Neural crest cell (in vitro differentiated cells): Measurements from ENCODE around the gene CPLX4. TPM values are rescaled to one million over a fixed set of nuclear protein-coding genes. Genes with fewer than 3 reads are reported as not detected.
A peak's percentile ranks its signal among the peaks of the same experiment; 100 is the strongest.

Experiments
- DNase-seq: peaks from one replicate; pipeline ENCODE4 v3.0.0; 2021; ENCODE audit warnings: low read depth, mixed read lengths, low spot score
- H3K27ac Mint-ChIP-seq: one replicate; pipeline ENCODE4 v1.8.0; 2021; ENCODE audit warnings: mild to moderate bottlenecking, mixed read lengths; ENCODE audit not compliant: unreplicated experiment
- H3K27me3 Mint-ChIP-seq: 2 replicates; pipeline ENCODE4 v1.8.0; 2021; ENCODE audit warnings: low read depth, mild to moderate bottlenecking, mixed read lengths
- H3K36me3 Mint-ChIP-seq: 2 replicates; pipeline ENCODE4 v1.8.0; 2021; ENCODE audit warnings: low read depth, mild to moderate bottlenecking, mixed read lengths
- H3K4me1 Mint-ChIP-seq: 2 replicates; pipeline ENCODE4 v1.8.0; 2021; ENCODE audit warnings: mixed read lengths
- H3K4me3 Mint-ChIP-seq: one replicate; pipeline ENCODE4 v1.8.0; 2021; ENCODE audit warnings: mild to moderate bottlenecking, mixed read lengths
- H3K9me3 Mint-ChIP-seq: 2 replicates; pipeline ENCODE4 v1.8.0; 2021; ENCODE audit warnings: mixed read lengths
- total RNA-seq: library from RNA; stranded (reverse); gene quantifications from 2 replicates; pipeline ENCODE4 v1.2.1, GENCODE V29; 2021
- TF ChIP-seq, protein P1 (sequence below): fragments of 200-600 bp; sonication (generic); conservative IDR thresholded peaks from 2 replicates; pipeline ENCODE4 v1.5.0; 2021; ENCODE audit warnings: antibody characterized with exemption, mild to moderate bottlenecking

The CPLX4 gene
- total RNA-seq, 1 donor from 2014 or later, result not detected

DNA sequence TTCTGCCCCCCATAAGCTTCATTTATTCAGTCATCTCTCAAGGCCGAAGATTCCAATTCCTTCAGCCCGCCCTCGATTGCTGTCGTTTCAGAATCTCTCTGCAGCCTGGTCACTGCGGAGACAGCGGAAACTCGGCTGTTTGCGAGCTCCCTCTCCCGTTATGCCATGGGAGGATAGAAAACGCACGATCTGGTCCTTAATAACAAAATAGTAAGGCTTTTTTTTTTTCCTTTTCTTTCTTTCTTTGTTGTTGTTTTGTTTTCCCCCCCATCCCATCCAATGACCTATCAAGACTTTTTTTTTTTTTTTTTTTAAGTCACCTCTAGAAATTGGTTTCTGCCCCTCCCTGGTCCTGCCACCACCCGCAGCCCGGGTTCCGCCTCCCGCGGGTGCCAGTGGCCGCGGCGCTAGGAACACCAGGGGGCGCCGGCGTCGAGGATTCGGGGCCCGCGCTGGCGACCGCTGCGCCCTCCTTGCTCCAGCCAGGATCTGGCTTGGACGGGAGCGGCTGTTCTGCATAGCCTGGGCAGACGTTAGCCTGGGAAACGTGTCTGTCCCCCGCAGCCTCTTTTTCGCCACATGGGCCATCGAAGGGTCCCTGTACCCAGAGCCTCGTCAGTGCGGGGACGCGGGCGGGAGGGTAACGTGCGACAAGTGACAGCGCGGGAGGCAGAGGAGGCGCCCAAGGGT is 10.1 kb downstream of the CPLX4 start:
- H3K4me3 Mint-ChIP-seq, result peak overlapping the region; percentile 18
- H3K27me3 Mint-ChIP-seq, result peaks cover 72% of the 10 kb centered on the region
- H3K4me1 Mint-ChIP-seq, result peaks cover 4% of the 10 kb centered on the region
- no peaks in the 10 kb centered on the region for H3K36me3 Mint-ChIP-seq
- TF ChIP-seq, protein P1, sequence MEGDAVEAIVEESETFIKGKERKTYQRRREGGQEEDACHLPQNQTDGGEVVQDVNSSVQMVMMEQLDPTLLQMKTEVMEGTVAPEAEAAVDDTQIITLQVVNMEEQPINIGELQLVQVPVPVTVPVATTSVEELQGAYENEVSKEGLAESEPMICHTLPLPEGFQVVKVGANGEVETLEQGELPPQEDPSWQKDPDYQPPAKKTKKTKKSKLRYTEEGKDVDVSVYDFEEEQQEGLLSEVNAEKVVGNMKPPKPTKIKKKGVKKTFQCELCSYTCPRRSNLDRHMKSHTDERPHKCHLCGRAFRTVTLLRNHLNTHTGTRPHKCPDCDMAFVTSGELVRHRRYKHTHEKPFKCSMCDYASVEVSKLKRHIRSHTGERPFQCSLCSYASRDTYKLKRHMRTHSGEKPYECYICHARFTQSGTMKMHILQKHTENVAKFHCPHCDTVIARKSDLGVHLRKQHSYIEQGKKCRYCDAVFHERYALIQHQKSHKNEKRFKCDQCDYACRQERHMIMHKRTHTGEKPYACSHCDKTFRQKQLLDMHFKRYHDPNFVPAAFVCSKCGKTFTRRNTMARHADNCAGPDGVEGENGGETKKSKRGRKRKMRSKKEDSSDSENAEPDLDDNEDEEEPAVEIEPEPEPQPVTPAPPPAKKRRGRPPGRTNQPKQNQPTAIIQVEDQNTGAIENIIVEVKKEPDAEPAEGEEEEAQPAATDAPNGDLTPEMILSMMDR, result peak; percentile 89
- H3K9me3 Mint-ChIP-seq, result no peaks in the 10 kb centered on the region
- H3K27ac Mint-ChIP-seq, result no peak overlapping the region
- peak; percentile 85 for DNase-seq

DNA sequence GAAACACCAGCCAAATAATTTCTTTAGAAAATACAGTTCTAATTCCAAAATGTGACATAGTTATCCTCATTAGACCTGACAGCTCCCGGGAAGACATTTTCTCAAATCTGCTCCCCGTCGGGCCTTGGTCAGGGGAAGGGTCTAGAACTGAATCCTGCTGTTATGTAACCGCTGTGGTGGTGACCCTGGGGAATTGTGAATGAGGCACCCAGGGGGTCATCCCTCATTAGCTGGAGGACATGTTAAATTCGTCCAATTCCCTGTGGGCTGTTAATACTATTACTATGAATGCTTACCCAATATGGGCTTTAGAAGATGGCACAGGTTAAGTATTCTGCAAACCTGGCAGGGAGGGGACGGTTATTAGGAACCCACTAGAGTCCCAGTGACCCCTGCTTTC is 11.8 kb downstream of the CPLX4 start:
- H3K27me3 Mint-ChIP-seq, result peaks cover 71% of the 10 kb centered on the region
- TF ChIP-seq, protein P1, result no peak
- H3K4me3 Mint-ChIP-seq, result no peak overlapping the region

DNA sequence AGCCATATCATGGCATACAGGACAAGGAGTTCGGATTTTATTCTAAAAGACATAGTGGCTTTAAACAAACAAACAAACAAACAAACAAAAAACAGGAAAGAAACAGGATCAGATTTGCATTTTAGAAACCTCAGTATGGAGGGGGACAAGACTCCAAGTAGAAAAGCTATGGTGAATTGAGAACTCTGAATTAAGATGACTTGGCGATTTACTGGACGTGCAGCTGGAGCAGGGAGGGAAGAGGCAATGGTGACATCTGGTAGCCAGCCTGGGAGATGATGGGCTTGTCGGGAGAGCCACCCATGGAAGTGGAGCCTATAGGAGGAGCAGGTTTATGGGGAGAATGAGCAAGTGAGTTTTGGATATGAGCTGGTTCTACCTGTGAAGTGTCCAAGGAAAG is 13.2 kb downstream of the CPLX4 start:
- Mint-ChIP-seq H3K4me1 (peaks cover 12% of the 10 kb centered on the region), H3K9me3 (no peaks in the 10 kb centered on the region), H3K27ac (no peak overlapping the region), H3K4me3 (no peak overlapping the region), H3K27me3 (peaks cover 62% of the 10 kb centered on the region), H3K36me3 (no peaks in the 10 kb centered on the region)
- no peak for DNase-seq
- TF ChIP-seq, protein P1, result no peak

More for the DNA sequence above, 11.8 kb downstream of the CPLX4 start:
- Mint-ChIP-seq H3K4me1 (peaks cover 12% of the 10 kb centered on the region), H3K9me3 (no peaks in the 10 kb centered on the region), H3K27ac (no peak overlapping the region), H3K36me3 (no peaks in the 10 kb centered on the region)
- no peak for DNase-seq

DNA sequence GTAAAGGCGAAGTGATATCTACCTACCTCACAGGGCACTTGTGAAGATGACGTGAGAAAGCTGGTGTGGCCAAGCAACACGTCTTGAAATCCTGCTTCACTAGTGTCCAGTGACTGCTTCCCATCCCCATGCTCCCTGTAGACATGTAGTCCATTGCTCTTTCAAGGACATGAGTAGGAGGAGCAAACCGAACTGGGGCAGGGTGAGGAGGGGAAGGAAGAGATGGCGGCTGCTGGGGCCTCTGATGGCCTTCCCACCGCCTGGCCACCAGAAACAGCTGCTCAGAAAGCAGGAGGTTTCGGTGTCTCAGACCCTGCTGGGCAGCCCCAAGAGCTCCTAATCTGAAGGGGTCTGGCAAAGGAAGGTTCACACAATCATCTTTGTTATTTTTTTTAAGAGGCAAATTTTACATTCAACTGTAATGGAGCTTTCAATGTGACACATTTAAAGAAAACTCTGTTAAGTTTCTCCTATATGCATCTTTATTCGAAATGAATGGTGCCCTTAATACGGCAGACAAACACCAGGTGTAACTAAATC is 14.7 kb downstream of the CPLX4 start:
- H3K27ac Mint-ChIP-seq, result no peak overlapping the region
- peaks cover 12% of the 10 kb centered on the region for H3K4me1 Mint-ChIP-seq
- H3K9me3 Mint-ChIP-seq, result no peaks in the 10 kb centered on the region
- DNase-seq, result no peak
- H3K36me3 Mint-ChIP-seq, result no peaks in the 10 kb centered on the region
- H3K4me3 Mint-ChIP-seq, result no peak overlapping the region
- peaks cover 53% of the 10 kb centered on the region for H3K27me3 Mint-ChIP-seq
- TF ChIP-seq, protein P1, result no peak

DNA sequence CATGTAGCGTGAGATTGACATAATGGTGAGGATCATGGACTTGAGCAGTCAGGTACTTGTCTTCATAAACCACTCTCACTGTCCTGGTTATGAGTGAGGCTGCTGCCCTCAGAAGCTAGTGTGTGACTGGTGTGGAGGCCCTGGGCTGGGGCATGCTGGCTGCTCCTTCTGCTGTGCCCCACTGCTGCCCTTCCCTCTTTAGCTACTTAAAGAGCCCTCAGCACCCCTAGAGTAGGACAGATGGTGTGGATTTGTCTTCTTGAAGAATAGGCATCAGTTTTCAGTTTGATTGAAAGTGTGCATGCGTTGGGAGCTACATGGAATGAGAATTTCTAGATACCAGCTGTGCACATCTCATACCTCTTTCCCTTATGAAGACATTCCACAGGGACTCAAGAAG is 15.4 kb downstream of the CPLX4 start:
- H3K9me3 Mint-ChIP-seq, result no peaks in the 10 kb centered on the region
- no peak overlapping the region for H3K4me3 Mint-ChIP-seq
- H3K27ac Mint-ChIP-seq, result no peak overlapping the region
- H3K27me3 Mint-ChIP-seq, result peaks cover 53% of the 10 kb centered on the region
- H3K4me1 Mint-ChIP-seq, result peaks cover 9% of the 10 kb centered on the region
- no peaks in the 10 kb centered on the region for H3K36me3 Mint-ChIP-seq
- TF ChIP-seq, protein P1, result no peak
- DNase-seq, result no peak
